IPS-18a (cell line): ENCODE measurements around the gene REEP3.
"Not testable (repeated sequence)": the region's sequence is repeated elsewhere in the genome, so short reads cannot be mapped to it uniquely, and the experiment has no call there.

Source experiments
- H3K27ac ChIP-seq: one replicate; pipeline ENCODE4 v1.5.1; 2013; ENCODE audit warnings: low read length
- H3K27me3 ChIP-seq: one replicate; pipeline ENCODE4 v1.6.1; 2013; ENCODE audit warnings: mild to moderate bottlenecking, low read length; ENCODE audit not compliant: control insufficient read depth, insufficient read depth
- H3K36me3 ChIP-seq: one replicate; pipeline ENCODE4 v1.6.1; 2013; ENCODE audit warnings: low read depth, low read length; ENCODE audit not compliant: control insufficient read depth
- H3K4me1 ChIP-seq: one replicate; pipeline ENCODE4 v1.6.1; 2013; ENCODE audit warnings: low read depth, low read length; ENCODE audit not compliant: control insufficient read depth
- H3K4me3 ChIP-seq: one replicate; pipeline ENCODE4 v1.5.1; 2013; ENCODE audit warnings: low read length
- H3K9ac ChIP-seq: one replicate; pipeline ENCODE4 v1.6.1; 2013; ENCODE audit warnings: mild to moderate bottlenecking, low read length, moderate library complexity
- H3K9me3 ChIP-seq: one replicate; pipeline ENCODE4 v1.6.1; 2013; ENCODE audit warnings: low read depth, low read length; ENCODE audit not compliant: control insufficient read depth

REEP3 gene, protein sequence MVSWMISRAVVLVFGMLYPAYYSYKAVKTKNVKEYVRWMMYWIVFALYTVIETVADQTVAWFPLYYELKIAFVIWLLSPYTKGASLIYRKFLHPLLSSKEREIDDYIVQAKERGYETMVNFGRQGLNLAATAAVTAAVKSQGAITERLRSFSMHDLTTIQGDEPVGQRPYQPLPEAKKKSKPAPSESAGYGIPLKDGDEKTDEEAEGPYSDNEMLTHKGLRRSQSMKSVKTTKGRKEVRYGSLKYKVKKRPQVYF

GRCh38 chr10:63520500-63521415 lies at the start of gene REEP3:
TSS of gene REEP3 (plus strand) at chr10:63521401. CDS start at chr10:63521546, 145 bp downstream.
- H3K9me3 ChIP-seq = no peaks in the 10 kb centered on the region
- H3K4me1 ChIP-seq = peaks cover 54% of the 10 kb centered on the region
- no peaks in the 10 kb centered on the region for H3K36me3 ChIP-seq
- peak within 1 kb of the TSS; percentile 74 for H3K27ac ChIP-seq
- H3K9ac ChIP-seq = peak within 1 kb of the TSS; percentile 85
- no peaks in the 10 kb centered on the region for H3K27me3 ChIP-seq
- H3K4me3 ChIP-seq = peak within 1 kb of the TSS; percentile 95

GRCh38 chr10:63474488-63474887 lies 46.7 kb upstream of the REEP3 start:
- no peaks in the 10 kb centered on the region for H3K27me3 ChIP-seq
- H3K27ac ChIP-seq = no peak overlapping the region
- H3K4me3 ChIP-seq = no peak overlapping the region
- peaks cover 17% of the 10 kb centered on the region for H3K4me1 ChIP-seq
- no peak overlapping the region for H3K9ac ChIP-seq
- no peaks in the 10 kb centered on the region for H3K36me3 ChIP-seq
- H3K9me3 ChIP-seq = no peaks in the 10 kb centered on the region

DNA sequence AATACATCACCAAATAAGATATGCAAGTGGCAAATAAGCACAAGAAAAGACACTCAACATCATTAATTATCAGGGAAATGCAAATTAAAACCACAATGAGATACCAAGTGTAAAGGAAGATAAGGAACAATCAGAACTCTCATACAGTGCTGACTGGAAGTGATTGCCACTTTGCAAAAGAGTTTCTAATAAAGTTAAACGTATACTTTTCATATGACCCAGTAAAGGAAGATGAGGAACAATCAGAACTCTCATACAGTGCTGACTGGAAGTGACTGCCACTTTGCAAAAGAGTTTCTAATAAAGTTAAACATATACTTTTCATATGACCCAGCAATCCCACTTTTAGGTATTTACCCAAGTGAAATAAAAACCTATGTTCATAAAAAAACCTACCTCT lies 43.3 kb upstream of the REEP3 start:
- Histone ChIP-seq H3K36me3 (no peaks in the 10 kb centered on the region), H3K9me3 (no peaks in the 10 kb centered on the region), H3K27ac (no peak overlapping the region), H3K4me1 (peaks cover 18% of the 10 kb centered on the region), H3K9ac (peak overlapping the region; percentile 6), H3K27me3 (no peaks in the 10 kb centered on the region), H3K4me3 (no peak overlapping the region)

DNA sequence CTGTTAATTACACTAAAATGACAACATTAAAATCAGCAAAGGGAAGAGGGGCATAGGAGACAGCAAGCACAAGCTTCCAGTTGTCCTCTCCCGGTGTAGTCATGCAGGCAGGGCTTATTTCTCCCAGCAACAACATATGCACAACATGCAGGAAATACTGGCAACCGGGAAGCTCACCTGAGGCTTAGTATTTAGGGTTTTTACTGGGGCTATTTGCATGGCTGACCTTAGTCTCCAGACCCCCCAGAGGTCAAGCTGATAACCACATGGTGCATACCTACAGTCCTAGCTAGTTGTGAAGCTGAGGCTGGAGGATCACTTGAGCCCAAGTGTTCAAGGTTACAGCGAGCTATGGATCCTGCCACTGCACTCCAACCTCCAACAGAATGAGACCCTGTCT lies 42.6 kb upstream of the REEP3 start:
- no peaks in the 10 kb centered on the region for H3K27me3 ChIP-seq

GRCh38 chr10:63480237-63480636 lies 41.0 kb upstream of the REEP3 start:
- no peak overlapping the region for H3K9ac ChIP-seq
- no peaks in the 10 kb centered on the region for H3K9me3 ChIP-seq
- H3K27ac ChIP-seq = no peak overlapping the region
- peaks cover 25% of the 10 kb centered on the region for H3K4me1 ChIP-seq
- no peak overlapping the region for H3K4me3 ChIP-seq
- no peaks in the 10 kb centered on the region for H3K27me3 ChIP-seq
- H3K36me3 ChIP-seq = no peaks in the 10 kb centered on the region

More for the DNA sequence above, 42.6 kb upstream of the REEP3 start:
- H3K9ac ChIP-seq = peak overlapping the region; percentile 6
- H3K27ac ChIP-seq = no peak overlapping the region
- H3K36me3 ChIP-seq = no peaks in the 10 kb centered on the region
- peaks cover 18% of the 10 kb centered on the region for H3K4me1 ChIP-seq
- no peaks in the 10 kb centered on the region for H3K9me3 ChIP-seq
- peak overlapping the region; percentile 14 for H3K4me3 ChIP-seq

- H3K27ac ChIP-seq = no peak overlapping the region
- H3K36me3 ChIP-seq = no peaks in the 10 kb centered on the region
- no peak overlapping the region for H3K4me3 ChIP-seq
- no peak overlapping the region for H3K9ac ChIP-seq
- peaks cover 40% of the 10 kb centered on the region for H3K4me1 ChIP-seq
- no peaks in the 10 kb centered on the region for H3K27me3 ChIP-seq
- H3K9me3 ChIP-seq = no peaks in the 10 kb centered on the region
Observed at GRCh38 chr10:63481815-63482421, 39.3 kb upstream of the REEP3 start.

GRCh38 chr10:63483983-63484382 lies 37.2 kb upstream of the REEP3 start:
- H3K9ac ChIP-seq = no peak overlapping the region
- no peaks in the 10 kb centered on the region for H3K36me3 ChIP-seq
- H3K4me1 ChIP-seq = peaks cover 27% of the 10 kb centered on the region
- no peak overlapping the region for H3K4me3 ChIP-seq
- no peaks in the 10 kb centered on the region for H3K27me3 ChIP-seq
- no peaks in the 10 kb centered on the region for H3K9me3 ChIP-seq
- no peak overlapping the region for H3K27ac ChIP-seq

DNA sequence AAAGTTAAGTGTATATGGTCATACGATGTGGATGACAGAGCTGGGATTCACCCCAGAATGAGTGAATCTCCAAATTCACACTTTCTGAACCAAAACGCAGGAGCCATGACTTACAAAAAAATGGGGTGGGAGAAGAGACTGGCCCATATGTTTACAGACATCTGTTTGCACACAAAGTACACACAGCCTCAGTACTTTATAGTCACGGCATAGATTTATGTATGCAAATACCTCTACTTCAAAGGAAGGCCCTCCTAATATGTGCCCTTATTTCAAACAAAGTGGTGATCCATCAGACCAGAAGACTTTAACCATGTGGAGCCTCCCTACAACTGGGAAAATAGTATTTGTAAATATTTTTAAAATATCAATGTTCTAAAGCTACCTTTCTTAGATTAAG lies 33.2 kb upstream of the REEP3 start:
- peaks cover 22% of the 10 kb centered on the region for H3K4me1 ChIP-seq
- no peak overlapping the region for H3K9ac ChIP-seq
- H3K4me3 ChIP-seq = no peak overlapping the region
- no peaks in the 10 kb centered on the region for H3K36me3 ChIP-seq
- peaks cover 3% of the 10 kb centered on the region for H3K9me3 ChIP-seq
- no peak overlapping the region for H3K27ac ChIP-seq
- no peaks in the 10 kb centered on the region for H3K27me3 ChIP-seq

- Histone ChIP-seq H3K27me3 (no peaks in the 10 kb centered on the region), H3K4me3 (no peak overlapping the region), H3K36me3 (no peaks in the 10 kb centered on the region), H3K4me1 (peaks cover 18% of the 10 kb centered on the region), H3K9ac (no peak overlapping the region), H3K27ac (no peak overlapping the region), H3K9me3 (peaks cover 3% of the 10 kb centered on the region)
Observed at GRCh38 chr10:63489838-63490237, 31.4 kb upstream of the REEP3 start.

GRCh38 chr10:63491588-63492316 lies 29.4 kb upstream of the REEP3 start:
- H3K9ac ChIP-seq = no peak overlapping the region

GRCh38 chr10:63492317-63492690 lies 28.9 kb upstream of the REEP3 start:
- not testable (repeated sequence) for H3K27ac ChIP-seq, H3K9ac ChIP-seq, H3K4me3 ChIP-seq

More at GRCh38 chr10:63491588-63492316, 29.4 kb upstream of the REEP3 start:
- Histone ChIP-seq H3K36me3 (no peaks in the 10 kb centered on the region), H3K9me3 (peaks cover 3% of the 10 kb centered on the region), H3K4me3 (no peak overlapping the region), H3K4me1 (peaks cover under 1% of the 10 kb centered on the region), H3K27me3 (no peaks in the 10 kb centered on the region), H3K27ac (no peak overlapping the region)

More at GRCh38 chr10:63492317-63492690, 28.9 kb upstream of the REEP3 start:
- H3K36me3 ChIP-seq, H3K9me3 ChIP-seq, H3K27me3 ChIP-seq, H3K4me1 ChIP-seq: not testable (repeated sequence)
